GM19395 (cell line): ENCODE results near the gene HAUS5.
"Not testable (repeated sequence)": the region's sequence is repeated elsewhere in the genome, so short reads cannot be mapped to it uniquely, and the experiment has no call there.

Experiments
- ATAC-seq: cut with Tn5 transposase; IDR thresholded peaks from one replicate; pipeline ENCODE4 v1.9.1; 2021; ENCODE audit warnings: mild to moderate bottlenecking, moderate library complexity; ENCODE audit not compliant: unreplicated experiment

Gene HAUS5

DNA sequence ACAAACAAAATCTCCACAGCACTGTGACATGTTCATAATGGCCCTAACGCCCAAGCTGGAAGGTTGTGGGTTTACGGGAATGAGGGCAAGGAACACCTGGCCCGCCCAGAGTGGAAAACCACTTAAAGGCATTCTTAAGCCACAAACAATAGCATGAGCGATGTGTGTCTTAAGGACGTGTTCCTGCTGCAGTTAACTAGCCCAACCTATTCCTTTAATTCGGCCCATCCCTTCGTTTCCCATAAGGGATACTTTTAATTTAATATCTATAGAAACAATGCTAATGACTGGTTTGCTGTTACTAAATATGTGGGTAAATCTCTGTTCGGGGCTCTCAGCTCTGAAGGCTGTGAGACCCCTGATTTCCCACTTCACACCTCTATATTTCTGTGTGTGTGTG is 5.4 kb upstream of the HAUS5 start:
- not testable (repeated sequence) for ATAC-seq

DNA sequence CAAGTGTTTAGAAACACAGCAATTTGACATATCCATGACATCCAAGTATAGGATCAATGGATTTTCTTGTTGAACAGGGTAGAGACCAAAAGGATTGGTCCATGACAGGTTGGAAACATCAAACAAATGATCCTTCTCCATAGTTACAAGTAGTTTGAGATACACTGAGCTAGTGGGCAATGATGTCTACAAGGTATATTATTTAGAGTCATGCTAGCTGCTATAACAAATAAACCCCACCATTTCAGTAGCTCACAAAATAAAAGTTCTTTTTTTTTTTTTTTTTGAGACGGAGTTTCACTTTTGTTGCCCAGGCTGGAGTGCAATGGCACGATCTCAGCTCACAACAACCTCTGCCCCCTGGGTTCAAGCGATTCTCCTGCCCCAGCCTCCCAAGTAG is 4.9 kb upstream of the HAUS5 start:
- no peak for ATAC-seq

DNA sequence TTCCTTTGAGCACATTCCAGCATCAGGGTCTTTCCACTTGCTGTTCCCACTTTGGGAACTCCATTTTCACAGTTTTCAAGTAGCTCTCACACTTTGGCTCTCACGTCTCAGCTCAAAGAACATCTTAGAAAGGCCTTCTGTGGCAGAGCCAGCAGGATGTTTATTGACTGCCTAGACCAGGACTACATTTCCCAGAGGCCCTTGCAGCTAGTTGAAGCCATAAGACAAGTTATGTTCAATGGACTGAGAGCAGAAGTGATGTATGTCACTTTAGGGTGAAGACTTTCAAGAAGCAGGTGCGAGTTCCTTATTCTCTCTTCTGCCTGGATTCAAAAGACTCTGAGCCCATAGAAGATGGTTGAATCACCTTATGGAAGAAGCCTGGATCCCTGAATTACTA is 4.3 kb upstream of the HAUS5 start:
- no peak for ATAC-seq

DNA sequence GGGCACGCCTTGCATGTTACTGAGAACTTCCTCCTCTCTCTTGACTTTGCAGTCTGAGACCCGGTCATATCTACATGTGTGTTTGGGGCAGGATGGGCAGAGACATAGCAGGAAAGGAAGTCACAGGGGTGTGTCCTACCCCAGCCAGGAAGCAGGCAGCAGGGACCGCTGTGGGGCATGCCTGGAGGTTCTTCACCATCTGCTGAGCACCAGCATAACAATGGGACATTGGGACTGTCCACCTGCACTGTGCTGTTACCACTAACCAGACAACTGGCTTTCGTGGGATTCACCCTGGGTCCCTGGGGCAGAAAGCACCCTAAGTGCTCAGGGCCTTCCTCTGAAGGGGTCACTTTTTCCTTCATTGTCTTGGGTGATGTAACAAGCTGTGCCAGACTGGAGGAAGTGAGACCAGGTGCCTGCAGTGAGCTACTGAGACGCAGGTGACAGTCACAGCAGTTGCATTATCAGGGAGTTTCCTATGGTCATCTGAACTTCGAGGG is 2.6 kb upstream of the HAUS5 start:
- no peak for ATAC-seq

DNA sequence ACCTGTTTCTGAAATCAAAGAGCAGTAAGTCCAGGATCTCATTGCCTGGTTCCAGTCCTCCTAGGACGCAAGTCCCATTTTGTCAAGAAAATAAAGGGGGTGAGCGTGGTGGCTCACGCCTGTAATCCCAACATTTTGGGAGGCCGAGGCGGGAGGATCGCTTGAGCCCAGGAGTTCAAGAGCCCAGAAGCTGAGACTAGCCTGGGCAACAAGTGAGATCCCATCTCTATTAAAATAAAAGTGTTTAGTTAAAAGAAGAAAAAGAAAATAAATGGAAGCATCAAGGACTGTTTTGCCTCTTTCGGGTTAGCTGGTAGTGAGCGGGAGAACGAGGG is 344 bp upstream of the HAUS5 start:
- no peak for ATAC-seq

DNA sequence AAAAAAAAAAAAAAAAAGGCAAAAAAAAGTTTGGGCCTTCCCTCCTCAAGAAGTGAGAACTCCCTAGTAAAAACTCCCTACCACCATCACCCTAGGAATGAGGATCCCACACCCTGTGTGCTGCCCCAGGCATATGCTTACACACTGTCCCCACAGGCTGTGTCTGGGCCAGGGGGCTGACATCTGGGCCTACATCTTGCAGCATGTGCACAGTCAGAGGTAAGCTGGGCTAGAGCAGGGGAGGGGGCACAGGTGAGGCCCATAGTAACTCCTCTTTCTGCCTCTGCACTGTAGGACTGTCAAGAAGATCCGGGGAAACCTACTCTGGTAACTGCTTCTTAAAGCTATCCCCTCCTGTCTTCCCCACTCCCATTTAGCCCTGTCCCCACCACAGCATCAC is 1.0 kb downstream of the HAUS5 start:
- ATAC-seq, result no peak

DNA sequence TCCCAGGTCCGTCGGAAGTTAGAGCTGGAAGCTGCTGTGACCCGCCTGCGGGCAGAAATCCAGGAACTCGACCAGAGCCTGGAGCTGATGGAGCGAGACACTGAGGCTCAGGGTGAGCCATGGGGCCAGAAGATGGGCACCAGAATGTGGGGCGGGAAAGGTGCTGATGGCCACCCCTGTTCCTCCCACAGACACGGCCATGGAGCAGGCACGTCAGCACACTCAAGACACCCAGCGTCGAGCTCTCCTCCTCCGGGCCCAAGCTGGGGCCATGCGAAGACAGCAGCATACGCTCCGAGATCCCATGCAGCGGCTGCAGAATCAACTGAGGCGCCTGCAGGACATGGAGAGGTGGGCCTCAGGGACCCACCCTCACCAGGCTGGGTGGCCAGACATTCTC is 2.5 kb downstream of the HAUS5 start:
- no peak for ATAC-seq

DNA sequence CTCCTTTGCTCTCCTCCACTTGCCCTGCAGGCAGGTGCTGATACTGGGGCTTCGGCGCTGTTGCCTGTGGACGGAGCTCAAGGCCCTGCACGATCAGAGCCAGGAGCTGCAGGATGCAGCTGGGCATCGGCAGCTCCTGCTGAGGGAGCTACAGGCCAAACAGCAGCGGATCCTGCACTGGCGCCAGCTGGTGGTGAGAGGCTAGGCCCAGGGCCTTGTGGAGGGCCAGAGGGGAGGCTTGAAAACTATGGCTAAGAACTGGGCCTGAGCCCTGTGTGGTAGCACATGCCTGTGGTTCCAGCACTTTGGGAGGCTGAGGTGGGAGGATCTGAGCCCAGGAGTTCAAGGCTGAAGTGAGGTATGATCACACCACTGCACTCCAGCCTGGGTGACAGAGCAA is 6.3 kb downstream of the HAUS5 start:
- ATAC-seq, result no peak

DNA sequence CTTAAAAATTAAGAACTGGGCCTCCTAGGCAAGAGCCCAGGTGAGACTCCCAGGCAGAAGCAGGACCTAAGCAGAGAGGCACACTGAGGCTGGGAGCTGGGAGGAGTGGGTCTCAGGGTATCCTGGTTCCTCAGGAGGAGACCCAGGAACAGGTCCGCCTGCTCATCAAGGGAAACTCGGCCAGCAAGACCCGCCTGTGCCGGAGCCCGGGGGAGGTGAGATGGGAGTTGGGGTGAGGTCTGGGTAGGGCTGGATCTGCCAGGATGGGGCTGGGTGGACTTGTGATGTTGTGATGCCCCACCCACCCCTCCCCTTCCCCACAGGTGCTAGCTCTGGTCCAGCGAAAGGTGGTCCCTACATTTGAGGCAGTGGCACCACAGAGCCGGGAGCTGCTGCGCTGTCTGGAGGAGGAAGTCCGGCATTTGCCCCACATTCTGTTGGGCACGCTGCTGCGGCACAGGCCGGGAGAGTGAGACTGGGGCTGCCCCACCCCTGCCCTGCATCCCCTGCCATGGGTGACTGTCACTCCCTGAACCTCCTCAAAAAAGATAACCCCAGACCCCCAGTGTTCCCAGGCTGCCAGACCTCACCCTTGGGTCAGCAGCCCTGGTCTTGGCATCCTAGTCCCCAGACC is 6.9 kb downstream of the HAUS5 start:
- no peak for ATAC-seq

DNA sequence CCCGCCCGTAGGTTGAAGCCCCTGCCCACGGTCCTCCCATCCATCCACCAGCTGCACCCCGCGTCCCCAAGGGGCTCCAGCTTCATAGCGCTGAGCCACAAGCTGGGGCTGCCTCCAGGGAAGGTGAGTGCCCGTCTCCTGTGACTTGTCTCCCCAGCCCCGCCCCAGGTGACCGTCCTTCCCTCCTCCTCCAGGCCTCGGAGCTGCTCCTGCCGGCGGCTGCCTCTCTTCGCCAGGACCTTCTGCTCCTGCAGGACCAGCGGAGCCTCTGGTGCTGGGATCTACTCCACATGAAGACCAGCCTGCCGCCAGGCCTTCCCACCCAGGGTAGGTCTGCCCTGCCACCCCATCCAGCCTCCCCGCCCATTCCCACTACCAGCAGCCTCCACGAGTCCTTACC is 7.5 kb downstream of the HAUS5 start:
- ATAC-seq, result no peak

DNA sequence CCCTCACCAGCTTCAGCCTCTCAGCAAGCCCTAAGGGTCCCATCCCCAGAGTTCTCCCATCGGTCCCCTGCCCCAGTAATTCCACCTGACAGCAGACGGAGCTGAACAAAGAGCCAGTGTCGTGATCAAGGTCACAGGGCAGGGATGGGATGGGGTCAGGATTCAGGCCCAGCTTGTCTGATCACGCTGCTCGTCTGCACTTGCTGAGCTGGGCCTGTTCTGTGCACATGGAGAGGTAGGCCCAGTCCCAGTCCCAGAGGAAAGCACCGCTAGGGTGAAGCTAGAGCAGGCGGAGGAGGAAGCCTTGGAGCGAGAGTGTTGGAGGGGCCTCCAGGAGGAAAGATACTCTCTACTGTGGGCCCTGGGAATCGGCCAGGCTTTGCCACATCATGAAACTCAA is 9.2 kb downstream of the HAUS5 start:
- no peak for ATAC-seq

DNA sequence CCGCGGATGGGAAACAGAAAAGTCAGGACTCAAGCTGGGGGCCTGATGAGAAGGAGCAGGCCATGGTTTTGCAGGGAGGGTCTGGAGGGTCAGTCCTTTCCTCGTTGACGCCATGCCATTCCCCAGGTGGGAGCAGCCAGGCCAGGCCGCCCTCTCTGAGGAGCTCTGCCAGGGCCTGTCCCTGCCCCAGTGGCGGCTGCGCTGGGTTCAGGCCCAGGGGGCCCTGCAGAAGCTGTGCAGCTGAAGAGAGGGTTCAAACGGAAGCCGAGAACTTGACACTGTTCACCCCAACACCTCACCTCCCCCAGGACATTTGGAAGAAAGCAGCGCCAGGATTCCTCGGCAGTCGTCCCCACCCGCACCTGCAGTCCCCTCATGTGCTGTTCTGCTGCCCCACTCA is 10.2 kb downstream of the HAUS5 start:
- no peak for ATAC-seq

DNA sequence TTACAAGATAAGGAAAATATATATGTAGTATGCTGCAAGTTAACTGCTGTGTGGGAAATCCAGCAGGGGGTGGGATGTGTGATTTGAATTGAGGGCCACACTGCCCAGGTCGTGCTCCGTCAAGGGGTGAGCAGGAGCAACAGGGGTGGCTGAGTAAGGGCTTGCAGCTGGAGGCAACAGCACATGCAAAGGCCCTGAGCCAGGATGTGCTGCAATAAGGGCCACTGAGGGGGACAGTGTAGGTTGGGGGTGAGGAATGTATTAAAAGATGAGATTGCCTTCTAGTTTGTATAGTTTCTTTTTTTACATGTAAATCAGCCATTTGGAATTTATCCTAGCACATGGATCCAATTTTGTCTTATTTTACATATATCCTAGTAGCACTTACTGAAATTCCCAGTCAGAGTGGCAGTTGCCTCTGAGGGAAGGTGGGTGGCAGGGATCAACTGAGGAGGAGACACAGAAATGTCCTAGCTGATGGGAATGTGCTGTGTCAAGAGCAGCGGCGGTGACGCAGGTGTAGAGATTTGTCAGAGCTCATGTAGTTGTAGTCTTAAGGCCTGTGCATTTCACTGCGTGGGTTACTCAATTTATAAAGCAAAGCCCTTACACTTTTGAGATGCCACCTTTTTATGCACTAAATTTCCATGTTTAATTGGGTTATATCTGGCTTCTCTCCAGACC is 10.9 kb downstream of the HAUS5 start:
- ATAC-seq, result no peak

DNA sequence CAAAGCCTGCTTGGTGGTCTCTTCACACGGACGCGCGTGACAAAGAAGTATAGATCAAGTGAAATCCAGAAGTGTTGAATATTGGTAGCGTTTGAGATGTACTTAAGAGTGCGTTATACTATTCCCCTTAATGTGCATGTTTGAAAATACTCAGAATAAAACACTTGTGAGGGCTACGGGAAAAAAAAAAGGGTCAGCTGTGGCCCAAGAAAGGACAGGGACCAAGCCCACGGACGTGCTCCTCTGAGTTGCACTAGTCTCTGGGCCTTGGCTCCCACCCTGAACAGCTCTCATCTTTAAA is 15.7 kb downstream of the HAUS5 start:
- no peak for ATAC-seq

DNA sequence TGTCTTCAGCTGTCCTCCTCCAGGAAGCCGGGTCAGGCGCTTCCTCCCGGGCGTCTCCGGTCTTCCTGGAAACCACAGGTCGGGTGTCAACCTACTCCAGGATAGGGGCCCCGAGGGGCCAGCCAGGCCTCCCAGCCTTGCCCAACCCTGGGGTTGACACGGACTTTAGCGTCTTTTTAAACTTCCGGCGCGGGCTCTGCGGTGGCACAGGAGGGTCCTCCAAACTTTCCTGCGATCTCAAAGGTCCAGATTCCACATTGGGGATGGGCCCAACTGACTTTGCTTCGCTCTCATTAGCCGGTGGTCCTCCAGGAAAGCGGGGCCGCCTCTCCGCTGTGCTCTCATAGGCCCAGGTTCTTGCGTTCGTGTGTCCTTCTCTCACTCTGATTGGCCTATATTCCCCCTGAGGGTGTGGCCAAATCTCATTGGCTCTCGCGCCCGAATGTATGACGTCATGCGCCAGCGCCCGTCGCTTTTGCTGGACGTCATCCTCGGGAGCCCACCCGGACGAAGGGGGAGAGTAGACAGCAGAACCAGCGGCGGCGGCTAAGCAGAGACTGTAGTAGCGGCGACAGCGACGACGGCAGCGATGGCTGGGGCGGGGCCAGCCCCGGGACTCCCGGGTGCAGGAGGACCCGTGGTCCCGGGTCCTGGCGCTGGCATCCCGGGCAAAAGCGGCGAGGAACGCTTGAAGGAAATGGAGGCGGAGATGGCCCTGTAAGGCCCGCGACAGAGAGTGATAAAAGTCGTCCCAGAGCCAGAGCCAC is 16.2 kb downstream of the HAUS5 start, which contains the start of gene RBM42:
RBM42 (plus strand) TSS at position 472 of the 767 bp plus-strand sequence; CDS start at position 590, 118 bp downstream.
- peak; percentile 93 for ATAC-seq

DNA sequence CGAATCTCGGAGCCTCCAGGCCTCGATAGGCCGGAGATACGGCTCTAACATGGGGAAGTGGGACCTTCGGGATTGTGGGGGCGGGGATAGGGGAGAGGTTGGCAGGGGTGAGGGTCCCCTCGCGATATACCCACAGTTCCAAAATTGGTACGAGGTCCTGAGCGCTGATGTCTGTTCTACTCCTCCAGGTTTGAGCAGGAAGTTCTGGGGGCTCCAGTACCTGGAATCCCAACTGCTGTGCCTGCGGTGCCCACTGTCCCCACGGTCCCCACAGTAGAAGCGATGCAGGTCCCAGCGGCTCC is 16.7 kb downstream of the HAUS5 start:
- no peak for ATAC-seq

DNA sequence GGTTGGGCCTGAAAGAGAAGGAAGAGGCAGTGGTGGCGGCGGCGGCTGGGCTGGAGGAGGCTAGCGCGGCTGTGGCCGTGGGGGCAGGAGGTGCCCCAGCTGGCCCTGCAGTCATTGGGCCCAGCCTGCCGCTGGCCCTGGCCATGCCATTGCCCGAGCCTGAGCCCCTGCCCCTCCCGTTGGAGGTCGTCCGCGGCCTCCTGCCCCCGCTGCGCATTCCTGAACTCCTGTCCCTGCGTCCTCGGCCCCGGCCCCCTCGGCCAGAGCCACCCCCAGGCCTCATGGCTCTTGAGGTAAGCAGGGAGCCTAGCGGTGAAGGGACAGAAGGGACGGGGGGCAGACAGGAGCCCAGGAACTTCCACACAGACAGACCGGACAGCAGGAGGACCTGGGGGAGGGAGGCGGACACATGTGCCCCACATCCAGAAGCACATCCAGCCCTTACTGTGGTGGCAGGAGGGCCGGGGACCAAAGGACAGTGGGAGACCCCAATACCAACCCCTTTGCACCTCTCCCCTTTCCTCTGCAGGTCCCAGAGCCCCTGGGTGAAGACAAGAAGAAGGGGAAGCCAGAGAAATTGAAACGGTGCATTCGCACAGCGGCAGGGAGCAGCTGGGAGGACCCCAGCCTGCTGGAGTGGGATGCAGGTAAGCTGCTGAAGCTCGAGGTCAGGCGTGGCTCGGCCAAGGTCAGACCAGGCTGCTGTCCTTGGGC is 21.3 kb downstream of the HAUS5 start:
- no peak for ATAC-seq

DNA sequence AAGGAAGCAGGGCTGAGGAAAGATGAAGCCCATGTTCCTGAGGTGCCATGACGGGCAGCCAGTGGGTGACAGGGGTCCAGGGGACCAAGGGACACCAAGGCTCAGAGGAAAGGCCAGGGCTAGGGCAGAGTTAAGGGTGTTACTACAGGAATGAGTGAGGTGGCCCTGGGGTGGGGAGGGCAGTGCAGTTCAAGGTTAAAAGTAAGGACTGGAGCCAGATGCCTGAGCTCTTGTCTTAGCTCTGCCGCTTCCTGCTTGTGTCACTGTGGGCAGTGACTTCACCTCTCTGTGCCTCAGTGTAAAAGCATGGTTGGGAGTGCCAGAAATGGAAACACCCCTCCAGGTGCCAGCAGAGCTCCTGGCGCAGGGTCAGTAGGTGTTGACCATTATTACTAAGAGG is 24.1 kb downstream of the HAUS5 start:
- ATAC-seq, result no peak

DNA sequence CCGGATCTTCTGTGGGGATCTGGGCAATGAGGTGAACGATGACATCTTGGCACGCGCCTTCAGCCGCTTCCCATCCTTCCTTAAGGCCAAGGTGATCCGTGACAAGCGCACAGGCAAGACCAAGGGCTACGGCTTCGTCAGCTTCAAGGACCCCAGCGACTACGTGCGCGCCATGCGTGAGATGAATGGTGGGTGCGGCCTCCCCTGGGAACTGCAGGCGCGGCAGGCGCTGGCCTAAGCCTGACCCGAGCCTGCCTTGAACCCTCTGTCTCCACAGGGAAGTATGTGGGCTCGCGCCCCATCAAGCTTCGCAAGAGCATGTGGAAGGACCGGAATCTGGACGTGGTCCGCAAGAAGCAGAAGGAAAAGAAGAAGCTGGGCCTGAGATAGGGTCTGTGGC is 24.6 kb downstream of the HAUS5 start:
- no peak for ATAC-seq

DNA sequence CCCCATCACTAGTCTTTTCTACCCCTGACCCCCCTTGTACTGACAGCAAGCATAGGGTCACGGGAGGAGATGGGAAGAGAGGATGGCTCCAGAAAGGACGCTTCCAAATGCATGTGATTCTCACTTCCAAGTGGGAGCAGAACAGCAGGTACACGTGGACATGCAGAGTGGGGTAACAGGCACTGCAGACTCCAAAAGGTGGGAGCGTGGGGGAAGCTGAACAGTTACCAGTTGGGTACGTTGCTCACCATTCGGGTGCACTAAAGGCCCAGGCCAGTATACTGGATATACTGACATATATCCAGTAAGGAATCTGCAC is 26.7 kb downstream of the HAUS5 start:
- no peak for ATAC-seq

DNA sequence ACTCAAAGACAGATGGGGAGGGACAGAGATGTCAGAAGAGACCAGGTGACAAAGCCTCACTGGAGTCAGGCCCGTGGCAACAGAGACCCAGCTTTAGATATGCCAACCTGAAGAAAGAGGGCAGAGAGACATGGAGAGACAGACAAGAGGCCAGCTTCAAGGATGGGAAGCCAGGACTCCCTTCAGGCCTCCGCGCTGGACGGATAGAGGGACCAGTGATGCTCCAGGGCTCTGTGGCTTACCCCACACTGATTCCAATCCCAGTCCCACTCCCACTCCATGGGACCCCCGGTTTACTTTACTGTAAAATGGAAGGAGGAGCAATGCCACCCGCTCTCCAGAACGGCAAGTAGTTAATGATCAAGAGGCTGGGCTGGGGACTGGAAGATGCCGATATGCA is 27.3 kb downstream of the HAUS5 start:
- ATAC-seq, result no peak

DNA sequence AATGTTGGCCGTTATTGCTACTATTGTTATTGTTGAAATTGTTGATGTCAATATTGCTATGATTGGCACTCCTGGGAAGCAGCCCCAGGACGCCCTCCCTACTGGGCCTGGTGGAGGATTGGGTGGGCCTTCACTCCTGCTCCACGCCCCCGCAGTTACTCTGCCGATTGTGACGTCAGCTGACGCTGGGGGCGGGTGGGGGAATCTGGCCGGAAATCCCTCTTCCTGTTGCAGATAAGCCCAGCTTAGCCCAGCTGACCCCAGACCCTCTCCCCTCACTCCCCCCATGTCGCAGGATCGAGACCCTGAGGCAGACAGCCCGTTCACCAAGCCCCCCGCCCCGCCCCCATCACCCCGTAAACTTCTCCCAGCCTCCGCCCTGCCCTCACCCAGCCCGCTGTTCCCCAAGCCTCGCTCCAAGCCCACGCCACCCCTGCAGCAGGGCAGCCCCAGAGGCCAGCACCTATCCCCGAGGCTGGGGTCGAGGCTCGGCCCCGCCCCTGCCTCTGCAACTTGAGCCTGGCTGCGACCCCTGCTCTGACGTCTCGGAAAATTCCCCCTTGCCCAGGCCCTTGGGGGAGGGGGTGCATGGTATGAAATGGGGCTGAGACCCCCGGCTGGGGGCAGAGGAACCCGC is 29.1 kb downstream of the HAUS5 start, which contains the start of gene ETV2:
ETV2 (plus strand) TSS at position 231 of the 637 bp plus-strand sequence. CDS start 716 bp downstream, outside the sequence.
- ATAC-seq, result no peak
